ENCODE results near the gene TMUB2.

The TMUB2 gene

DNA sequence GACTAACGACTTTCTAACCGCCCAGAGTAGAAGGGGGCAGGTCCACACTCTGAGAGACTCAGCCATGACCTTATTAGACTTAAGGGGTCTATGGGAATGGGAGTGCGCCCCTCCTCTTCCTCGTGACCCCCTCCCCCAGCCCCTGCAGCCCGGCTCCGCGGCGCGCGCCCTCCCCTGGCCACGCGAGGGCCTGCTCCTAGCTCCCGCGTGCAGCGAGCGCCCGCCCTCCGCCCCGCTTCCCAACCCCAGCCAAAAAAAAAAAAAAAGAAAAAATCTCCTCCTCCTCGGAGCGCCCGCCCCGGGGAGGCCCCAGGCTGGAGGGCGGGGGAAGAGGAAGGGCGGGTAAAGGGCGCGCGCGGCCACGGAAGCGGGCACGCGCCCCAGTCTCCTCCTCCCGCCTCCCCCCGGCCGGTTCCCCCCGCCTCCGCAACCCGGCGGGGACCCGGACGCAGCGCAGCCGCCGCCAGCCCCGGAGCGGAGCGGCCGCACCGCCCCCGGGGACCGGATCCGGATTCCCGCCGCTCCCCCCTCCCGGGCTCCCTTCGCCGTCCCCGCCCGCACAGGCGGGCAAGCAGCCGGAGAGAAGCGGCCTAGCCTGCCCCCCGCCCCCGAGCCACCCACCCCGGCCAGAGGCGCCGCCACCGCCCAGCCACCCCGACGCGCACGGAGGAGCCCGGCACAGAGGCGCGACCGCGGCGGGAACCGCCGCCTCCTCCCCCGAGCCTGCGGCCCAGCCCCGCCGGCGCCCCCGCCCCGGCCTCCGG lies 31.8 kb downstream of the TMUB2 start:
- Histone ChIP-seq H3K27me3 (ENCODE audit: control insufficient read depth, insufficient read depth, low read length) (no peaks in the 10 kb centered on the region), H3K4me1 (ENCODE audit: control insufficient read depth, insufficient read depth, low read length) (peaks cover 32% of the 10 kb centered on the region), H3K9me3 (ENCODE audit: control insufficient read depth, low read length) (no peaks in the 10 kb centered on the region), H3K36me3 (ENCODE audit: control insufficient read depth, insufficient read depth, low read length) (peaks cover 15% of the 10 kb centered on the region), H3K9ac (ENCODE audit: low read length) (peak overlapping the region; percentile 48), H3K4me3 (ENCODE audit: low read length) (no peak overlapping the region)

DNA sequence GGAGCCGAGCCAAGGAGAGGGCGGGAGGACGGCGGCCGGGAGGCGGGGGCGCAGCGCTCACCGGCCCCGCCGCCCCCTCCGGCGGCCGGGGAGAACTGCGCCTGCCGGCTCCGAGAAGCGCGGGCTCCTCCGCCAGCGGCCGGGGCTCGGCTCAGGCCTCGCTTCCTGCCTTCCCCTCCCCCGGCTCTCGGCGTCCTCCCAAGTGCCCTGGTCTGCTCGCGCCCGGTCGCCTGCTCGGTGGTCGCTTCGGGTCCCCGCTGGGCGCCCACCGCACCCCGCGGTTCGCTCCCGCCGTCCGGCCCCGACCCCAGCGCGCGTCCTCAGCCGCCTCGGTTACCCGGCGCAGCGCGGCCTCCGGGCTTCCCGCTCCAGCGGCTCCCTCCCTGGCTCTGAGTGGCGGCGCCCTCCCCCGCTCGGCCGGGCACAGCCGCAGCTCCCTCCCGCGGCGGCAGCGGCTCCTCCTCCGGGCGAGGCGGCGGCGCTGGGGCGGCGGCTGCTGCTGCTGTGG lies 32.4 kb downstream of the TMUB2 start:
- no peak overlapping the region for H3K4me3 ChIP-seq (ENCODE audit: low read length)
- H3K27me3 ChIP-seq (ENCODE audit: control insufficient read depth, insufficient read depth, low read length): no peaks in the 10 kb centered on the region
- H3K9me3 ChIP-seq (ENCODE audit: control insufficient read depth, low read length): no peaks in the 10 kb centered on the region
- H3K9ac ChIP-seq (ENCODE audit: low read length): peak overlapping the region; percentile 70
- peaks cover 15% of the 10 kb centered on the region for H3K36me3 ChIP-seq (ENCODE audit: control insufficient read depth, insufficient read depth, low read length)
- H3K4me1 ChIP-seq (ENCODE audit: control insufficient read depth, insufficient read depth, low read length): peaks cover 32% of the 10 kb centered on the region

DNA sequence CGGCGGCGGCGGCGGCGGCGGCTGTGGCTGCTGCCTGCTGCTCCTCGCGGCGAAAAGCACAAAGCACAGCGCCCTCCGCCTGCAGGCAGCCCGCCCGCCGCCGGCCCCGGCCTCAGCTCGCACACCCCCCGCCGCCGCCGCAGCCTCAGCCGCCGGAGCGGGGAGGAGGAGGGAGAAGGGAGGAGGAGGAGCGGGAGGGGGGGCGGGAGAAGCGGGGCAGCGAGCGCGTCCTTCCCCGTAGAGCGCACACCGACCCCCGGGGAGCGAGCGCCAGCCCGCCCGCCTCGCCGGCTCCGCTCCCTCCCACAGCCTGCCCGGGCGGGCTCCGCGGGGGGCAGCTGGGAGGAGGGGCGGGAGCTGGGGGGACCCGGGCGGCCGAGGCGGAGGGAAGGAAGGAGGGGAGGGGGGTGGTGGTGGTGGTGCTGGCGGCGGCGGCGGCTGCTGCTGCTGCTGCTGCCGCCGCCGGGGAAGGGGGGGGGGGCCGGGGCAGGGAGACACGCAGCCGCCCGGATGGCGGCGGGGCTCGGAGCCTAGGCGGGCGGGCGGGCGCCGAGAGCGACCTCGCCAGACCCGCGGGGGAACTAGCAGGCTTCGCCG lies 32.9 kb downstream of the TMUB2 start, which contains the start of gene UBTF:
TSS of gene UBTF (minus strand) at position 60 of the 597 bp plus-strand sequence. CDS start 1,446 bp downstream, outside the sequence.
- Histone ChIP-seq H3K9ac (ENCODE audit: low read length) (peak within 1 kb of the TSS; percentile 77), H3K27me3 (ENCODE audit: control insufficient read depth, insufficient read depth, low read length) (no peaks in the 10 kb centered on the region), H3K36me3 (ENCODE audit: control insufficient read depth, insufficient read depth, low read length) (peaks cover 10% of the 10 kb centered on the region), H3K4me3 (ENCODE audit: low read length) (peak within 1 kb of the TSS; percentile 68), H3K9me3 (ENCODE audit: control insufficient read depth, low read length) (no peaks in the 10 kb centered on the region), H3K4me1 (ENCODE audit: control insufficient read depth, insufficient read depth, low read length) (peaks cover 32% of the 10 kb centered on the region)

DNA sequence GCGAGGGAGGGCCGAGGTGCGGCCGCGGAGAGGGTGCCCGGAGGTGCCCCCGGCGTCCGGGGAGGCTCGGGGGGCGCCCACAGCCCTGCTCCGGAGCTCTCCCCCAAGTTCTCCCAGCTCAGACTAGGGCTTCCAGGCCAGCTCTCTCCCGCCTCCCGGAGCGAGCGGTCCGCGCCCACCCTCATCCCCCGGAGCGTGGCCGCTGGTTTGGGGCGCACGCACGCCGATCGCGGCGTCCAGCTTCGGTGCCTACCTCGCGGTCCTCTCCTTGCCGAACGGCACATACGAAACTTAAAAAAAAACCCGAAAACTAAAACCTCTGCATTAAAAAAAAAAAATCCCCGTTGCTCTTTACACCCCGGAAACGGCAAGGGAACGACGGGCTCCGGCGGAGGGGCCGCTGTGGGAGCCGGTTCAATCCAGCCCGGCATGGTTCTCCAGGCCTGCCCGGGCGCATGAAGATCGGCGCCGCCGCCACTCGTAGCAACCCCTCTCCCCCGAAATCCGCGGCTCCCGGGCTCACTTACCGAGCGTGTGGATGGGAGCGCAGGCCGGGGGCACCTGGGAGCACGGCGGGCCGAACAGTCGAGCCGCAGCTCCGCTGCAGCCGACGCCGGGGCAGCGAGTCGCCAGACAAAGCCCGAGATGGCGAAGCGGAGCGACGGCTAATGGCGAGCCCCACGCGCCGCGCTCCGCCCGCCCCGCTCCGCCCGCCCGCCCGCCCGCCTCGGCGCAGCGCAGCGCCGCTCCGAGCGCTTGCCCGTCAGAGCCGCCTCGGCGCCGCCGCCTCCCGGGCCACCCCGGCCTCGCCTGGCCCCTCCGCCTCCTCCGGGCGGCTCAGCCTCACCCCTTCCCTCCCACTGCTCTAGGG lies 33.7 kb downstream of the TMUB2 start:
- Histone ChIP-seq H3K27me3 (ENCODE audit: control insufficient read depth, insufficient read depth, low read length) (no peaks in the 10 kb centered on the region), H3K9ac (ENCODE audit: low read length) (peak overlapping the region; percentile 77), H3K4me1 (ENCODE audit: control insufficient read depth, insufficient read depth, low read length) (peaks cover 32% of the 10 kb centered on the region), H3K36me3 (ENCODE audit: control insufficient read depth, insufficient read depth, low read length) (peaks cover 7% of the 10 kb centered on the region), H3K4me3 (ENCODE audit: low read length) (peak overlapping the region; percentile 68), H3K9me3 (ENCODE audit: control insufficient read depth, low read length) (no peaks in the 10 kb centered on the region)

DNA sequence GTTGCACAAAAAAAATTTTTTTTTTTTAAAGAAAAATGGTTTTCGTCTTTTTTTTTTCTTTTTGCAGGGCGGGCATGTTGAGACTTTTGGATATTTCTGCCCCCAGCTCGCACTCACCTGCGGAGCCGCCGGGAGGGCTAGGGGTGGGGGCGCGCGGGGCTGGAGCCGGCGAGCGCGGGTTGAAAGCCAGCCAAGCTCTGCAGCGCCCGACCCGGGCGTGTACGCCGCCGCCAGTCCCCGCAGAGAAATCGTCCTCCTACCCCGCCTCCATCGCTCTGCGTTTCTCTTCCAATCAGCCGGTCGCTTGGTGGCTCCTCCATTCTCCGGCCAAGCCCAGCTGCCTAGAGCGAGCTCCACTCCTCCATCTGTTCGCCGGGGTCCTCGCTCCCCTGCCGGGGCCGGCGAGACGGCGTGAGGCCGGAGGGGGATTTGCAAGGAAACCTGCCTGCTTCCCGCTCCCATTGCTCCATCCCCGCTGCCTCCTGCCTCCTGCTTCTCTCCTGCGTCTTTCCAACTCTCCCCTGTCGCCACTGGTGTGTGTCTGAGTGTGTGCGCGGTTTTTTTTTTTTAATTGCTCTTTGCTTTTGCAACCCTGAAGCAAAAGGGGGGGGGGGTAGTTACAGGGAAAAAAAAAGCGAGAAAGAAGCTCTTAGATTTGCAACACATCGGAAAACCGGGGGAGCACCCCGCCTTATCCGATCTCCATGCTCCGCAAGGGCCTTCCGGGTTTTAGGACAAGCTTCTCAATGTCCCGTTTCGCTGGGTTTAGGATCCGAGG lies 34.5 kb downstream of the TMUB2 start:
- H3K9ac ChIP-seq (ENCODE audit: low read length): peak overlapping the region; percentile 63
- no peaks in the 10 kb centered on the region for H3K27me3 ChIP-seq (ENCODE audit: control insufficient read depth, insufficient read depth, low read length)
- H3K9me3 ChIP-seq (ENCODE audit: control insufficient read depth, low read length): no peaks in the 10 kb centered on the region
- no peaks in the 10 kb centered on the region for H3K36me3 ChIP-seq (ENCODE audit: control insufficient read depth, insufficient read depth, low read length)
- H3K4me3 ChIP-seq (ENCODE audit: low read length): peak overlapping the region; percentile 47
- H3K4me1 ChIP-seq (ENCODE audit: control insufficient read depth, insufficient read depth, low read length): peaks cover 32% of the 10 kb centered on the region

DNA sequence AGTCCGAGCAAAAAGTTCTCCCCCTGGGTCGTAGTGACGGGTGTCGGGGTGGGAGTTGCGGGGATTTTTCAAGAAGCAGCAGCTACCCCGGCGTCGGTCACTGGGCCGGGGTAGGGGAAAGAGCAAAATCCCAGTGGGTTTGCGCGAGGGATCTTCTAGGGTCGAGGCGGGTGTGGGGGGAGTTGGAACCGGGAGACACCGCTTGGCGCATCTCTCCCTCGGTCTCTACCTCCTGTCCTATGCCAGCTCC lies 35.0 kb downstream of the TMUB2 start:
- no peaks in the 10 kb centered on the region for H3K9me3 ChIP-seq (ENCODE audit: control insufficient read depth, low read length)
- H3K36me3 ChIP-seq (ENCODE audit: control insufficient read depth, insufficient read depth, low read length): no peaks in the 10 kb centered on the region
- H3K4me3 ChIP-seq (ENCODE audit: low read length): peak overlapping the region; percentile 47
- peaks cover 29% of the 10 kb centered on the region for H3K4me1 ChIP-seq (ENCODE audit: control insufficient read depth, insufficient read depth, low read length)
- H3K27me3 ChIP-seq (ENCODE audit: control insufficient read depth, insufficient read depth, low read length): no peaks in the 10 kb centered on the region
- H3K9ac ChIP-seq (ENCODE audit: low read length): peak overlapping the region; percentile 63

DNA sequence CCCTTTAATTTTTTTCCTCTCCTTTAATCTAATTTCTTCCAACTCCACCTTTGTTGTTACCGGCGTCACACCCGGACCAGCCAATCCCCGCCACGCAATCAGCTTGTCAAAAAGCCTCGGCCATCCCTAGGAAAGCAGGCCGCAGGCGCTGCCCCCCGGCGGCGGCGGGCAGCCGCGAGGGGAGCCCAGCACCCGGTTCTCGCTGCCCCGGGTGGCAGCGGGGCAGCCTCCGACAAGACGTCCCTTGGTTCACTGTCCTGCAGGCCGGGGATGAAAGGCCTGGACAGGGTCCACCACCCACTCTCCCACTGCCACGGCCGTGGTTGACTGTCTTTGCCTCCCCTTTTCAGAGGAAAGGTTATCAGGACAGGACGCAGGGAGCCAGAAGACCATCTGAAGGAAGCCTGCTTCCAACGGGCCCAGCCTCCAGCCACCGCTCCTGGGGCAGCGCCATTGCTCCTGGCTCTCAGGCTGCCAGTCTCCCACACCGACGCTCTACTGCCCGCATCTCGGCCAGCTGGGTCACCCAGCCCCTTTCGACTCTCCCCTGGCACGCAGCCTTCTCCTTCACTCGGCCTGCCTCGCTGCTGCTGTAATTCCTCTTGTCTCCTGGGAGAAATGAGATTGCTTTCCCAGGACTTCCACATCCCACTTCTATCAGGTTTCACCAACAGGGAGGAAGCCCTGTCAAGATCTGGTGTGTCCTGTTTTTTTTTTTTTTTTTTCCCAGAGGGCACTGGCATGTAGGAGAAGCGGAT lies 35.5 kb downstream of the TMUB2 start:
- Histone ChIP-seq H3K4me3 (ENCODE audit: low read length) (peak overlapping the region; percentile 47), H3K9me3 (ENCODE audit: control insufficient read depth, low read length) (no peaks in the 10 kb centered on the region), H3K27me3 (ENCODE audit: control insufficient read depth, insufficient read depth, low read length) (no peaks in the 10 kb centered on the region), H3K4me1 (ENCODE audit: control insufficient read depth, insufficient read depth, low read length) (peaks cover 24% of the 10 kb centered on the region), H3K9ac (ENCODE audit: low read length) (peak overlapping the region; percentile 63), H3K36me3 (ENCODE audit: control insufficient read depth, insufficient read depth, low read length) (no peaks in the 10 kb centered on the region)

DNA sequence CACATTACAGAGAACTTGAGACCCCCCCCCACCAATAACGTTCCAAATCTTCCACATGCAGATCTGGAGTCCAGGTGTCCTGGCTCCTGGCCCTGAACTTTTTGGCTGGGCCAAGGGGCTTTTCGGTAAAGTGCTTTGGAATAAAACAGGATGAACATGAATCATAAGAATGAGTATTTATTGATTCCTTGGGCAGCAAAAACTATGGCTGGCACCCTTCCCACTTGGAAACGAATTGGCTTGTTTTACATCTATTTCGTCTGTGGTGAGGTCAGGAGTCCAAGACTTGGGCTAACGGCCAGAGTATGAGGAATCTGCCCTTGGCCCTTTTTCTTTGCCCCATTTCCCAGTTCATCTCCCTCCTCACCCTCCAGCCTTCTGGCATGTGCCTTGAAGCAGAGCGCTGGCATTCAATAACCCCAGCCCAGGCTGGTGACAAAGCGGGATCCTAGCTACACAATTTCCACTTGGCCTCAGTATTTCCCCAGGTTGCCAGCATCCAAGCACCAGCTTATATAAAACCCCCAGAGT lies 36.8 kb downstream of the TMUB2 start:
- no peak overlapping the region for H3K4me3 ChIP-seq (ENCODE audit: low read length)
- no peaks in the 10 kb centered on the region for H3K9me3 ChIP-seq (ENCODE audit: control insufficient read depth, low read length)
- no peak overlapping the region for H3K9ac ChIP-seq (ENCODE audit: low read length)
- H3K4me1 ChIP-seq (ENCODE audit: control insufficient read depth, insufficient read depth, low read length): peaks cover 14% of the 10 kb centered on the region
- no peaks in the 10 kb centered on the region for H3K27me3 ChIP-seq (ENCODE audit: control insufficient read depth, insufficient read depth, low read length)
- no peaks in the 10 kb centered on the region for H3K36me3 ChIP-seq (ENCODE audit: control insufficient read depth, insufficient read depth, low read length)

DNA sequence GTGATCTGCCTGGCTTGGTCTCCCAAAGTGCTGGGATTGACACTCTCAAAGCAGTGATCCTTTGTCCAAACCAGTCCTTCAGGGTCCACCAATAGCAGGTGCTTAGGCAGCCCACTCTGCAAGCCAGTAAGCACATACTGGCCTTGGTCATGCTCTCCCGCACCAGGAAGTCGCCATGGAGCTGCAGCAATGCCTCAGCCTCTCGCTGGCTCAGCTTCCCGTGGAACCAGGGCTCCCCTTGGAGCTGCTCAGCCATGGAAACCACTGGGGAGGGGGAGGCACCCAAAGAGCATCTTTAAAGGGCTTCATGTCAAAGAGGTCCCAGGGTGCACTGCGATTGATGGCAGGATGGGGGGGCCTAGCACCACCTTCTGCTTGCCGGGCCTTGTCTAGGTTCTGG lies 42.3 kb downstream of the TMUB2 start:
- Histone ChIP-seq H3K27me3 (ENCODE audit: control insufficient read depth, insufficient read depth, low read length) (no peaks in the 10 kb centered on the region), H3K36me3 (ENCODE audit: control insufficient read depth, insufficient read depth, low read length) (no peaks in the 10 kb centered on the region), H3K9me3 (ENCODE audit: control insufficient read depth, low read length) (no peaks in the 10 kb centered on the region), H3K4me1 (ENCODE audit: control insufficient read depth, insufficient read depth, low read length) (no peaks in the 10 kb centered on the region), H3K4me3 (ENCODE audit: low read length) (no peak overlapping the region), H3K9ac (ENCODE audit: low read length) (no peak overlapping the region)

DNA sequence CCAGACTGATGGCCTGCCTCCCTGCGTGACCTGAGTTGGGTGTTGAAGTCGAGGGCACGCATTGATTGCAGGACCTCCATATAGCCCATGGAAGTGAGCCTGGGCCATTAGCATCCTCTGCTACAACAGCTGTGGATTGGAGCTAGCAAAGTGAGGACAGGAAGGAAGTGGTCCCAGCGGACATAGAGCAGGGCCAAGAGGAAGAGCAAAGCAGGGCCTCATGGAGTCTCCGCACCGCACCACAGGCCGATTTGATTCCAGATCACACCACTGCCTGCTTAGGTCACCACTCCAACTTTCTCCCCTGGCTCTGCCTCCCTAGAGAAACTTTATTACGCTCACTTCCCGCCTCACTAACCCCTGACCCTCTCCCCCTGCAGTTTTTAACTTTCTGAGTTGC lies 43.4 kb downstream of the TMUB2 start:
- H3K4me1 ChIP-seq (ENCODE audit: control insufficient read depth, insufficient read depth, low read length): no peaks in the 10 kb centered on the region
- no peak overlapping the region for H3K9ac ChIP-seq (ENCODE audit: low read length)
- H3K9me3 ChIP-seq (ENCODE audit: control insufficient read depth, low read length): no peaks in the 10 kb centered on the region
- no peaks in the 10 kb centered on the region for H3K27me3 ChIP-seq (ENCODE audit: control insufficient read depth, insufficient read depth, low read length)
- H3K36me3 ChIP-seq (ENCODE audit: control insufficient read depth, insufficient read depth, low read length): no peaks in the 10 kb centered on the region
- H3K4me3 ChIP-seq (ENCODE audit: low read length): no peak overlapping the region

DNA sequence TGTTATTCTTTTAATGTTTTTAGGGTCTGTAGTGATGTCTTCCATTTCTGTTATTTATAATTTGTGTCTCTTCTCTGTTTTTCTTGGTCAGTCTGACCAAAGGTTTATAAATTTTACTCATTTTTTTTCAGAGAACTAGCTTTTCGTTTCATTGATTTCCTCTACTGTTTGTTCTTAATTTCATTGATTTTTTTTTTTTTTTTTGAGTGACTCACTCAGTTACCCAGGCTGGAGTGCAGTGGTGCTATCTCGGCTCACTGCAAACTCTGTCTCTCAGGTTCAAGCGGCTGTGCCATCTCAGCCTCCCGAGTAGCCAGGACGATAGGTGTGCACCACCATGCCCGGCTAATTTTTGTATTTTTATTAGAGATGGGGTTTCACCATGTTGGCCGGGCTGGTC lies 45.3 kb downstream of the TMUB2 start:
- Histone ChIP-seq H3K36me3 (ENCODE audit: control insufficient read depth, insufficient read depth, low read length) (no peaks in the 10 kb centered on the region), H3K9ac (ENCODE audit: low read length) (no peak overlapping the region)

More for the DNA sequence above, 45.3 kb downstream of the TMUB2 start:
- Histone ChIP-seq H3K4me3 (ENCODE audit: low read length) (no peak overlapping the region), H3K9me3 (ENCODE audit: control insufficient read depth, low read length) (no peaks in the 10 kb centered on the region), H3K4me1 (ENCODE audit: control insufficient read depth, insufficient read depth, low read length) (no peaks in the 10 kb centered on the region), H3K27me3 (ENCODE audit: control insufficient read depth, insufficient read depth, low read length) (no peaks in the 10 kb centered on the region)

Data from mucosa of stomach (tissue), 1 donor.